Left ventricle myocardium inferior (tissue), 1 donor: ENCODE results near the gene KDM4C. TPM values are rescaled to one million over a fixed set of nuclear protein-coding genes. Genes with fewer than 3 reads are reported as not detected.

Experiments
- DNase-seq: peaks from one replicate; pipeline ENCODE4 v3.0.0-alpha.2; 2020
- H3K27ac ChIP-seq: fragments of 200-600 bp; replicated peaks from 2 replicates; pipeline ENCODE4 v1.8.0; 2021
- H3K27me3 ChIP-seq: fragments of 200-600 bp; 2 replicates; pipeline ENCODE4 v1.8.0; 2021; ENCODE audit warnings: low read depth
- H3K36me3 ChIP-seq: fragments of 200-600 bp; 2 replicates; pipeline ENCODE4 v1.8.0; 2021
- H3K4me1 ChIP-seq: fragments of 200-600 bp; 2 replicates; pipeline ENCODE4 v1.8.0; 2021
- H3K4me3 ChIP-seq: fragments of 200-600 bp; 2 replicates; pipeline ENCODE4 v1.8.0; 2021; ENCODE audit warnings: mild to moderate bottlenecking, moderate library complexity
- H3K9me3 ChIP-seq: fragments of 200-600 bp; replicated peaks from 2 replicates; pipeline ENCODE4 v1.8.0; 2021
- CTCF ChIP-seq: fragments of 200-600 bp; IDR thresholded peaks from 2 replicates; pipeline ENCODE4 v1.8.0; 2021; ENCODE audit warnings: antibody characterized with exemption, mild to moderate bottlenecking, borderline replicate concordance
- intact Hi-C: fragments of 100-400 bp; cut with micrococcal nuclease; formaldehyde crosslinking; loops from one replicate; pipeline ENCODE4 v1.11.0; 2022
- total RNA-seq: library from RNA; stranded (reverse); fragmentation: NEBNext Ultra II Directional; extraction: Animal tissue kit (Norgen Biotek cat#: 25700); gene quantifications from one replicate; pipeline ENCODE4 v1.2.1, GENCODE V29; 2021
- donor health status: DM: no; HTN: yes; CAD: no; lungs with severe emphysema.

The KDM4C gene
- total RNA-seq, 1 donor from 2014 or later, result 14.1 TPM

DNA sequence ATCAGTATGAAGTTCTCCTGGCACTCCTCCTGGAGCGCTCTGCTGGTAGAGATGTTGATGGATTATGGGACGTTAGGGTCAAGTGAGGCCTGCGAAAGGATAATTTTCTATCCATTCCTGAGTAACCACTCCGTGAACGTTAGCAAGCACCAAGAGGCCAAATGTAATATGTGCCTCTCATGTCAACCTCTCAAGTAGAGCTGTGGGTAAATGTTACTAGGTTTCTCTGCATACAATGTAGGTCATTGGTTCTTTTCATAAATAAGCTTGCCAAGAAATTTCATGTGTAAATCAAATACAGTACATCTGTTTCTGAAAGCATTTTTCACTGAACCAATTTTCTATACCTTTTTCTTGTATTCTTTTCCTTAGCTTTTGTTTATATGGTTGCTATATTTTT is 126.3 kb downstream of the KDM4C start:
- TF ChIP-seq CTCF, result no peak
- H3K27ac ChIP-seq, result no peak overlapping the region
- H3K27me3 ChIP-seq, result no peaks in the 10 kb centered on the region
- H3K36me3 ChIP-seq, result peaks cover 6% of the 10 kb centered on the region
- H3K9me3 ChIP-seq, result no peaks in the 10 kb centered on the region
- no peak for DNase-seq
- H3K4me3 ChIP-seq, result no peak overlapping the region
- intact Hi-C loops, result no loop called here
- H3K4me1 ChIP-seq, result no peaks in the 10 kb centered on the region

GRCh38 chr9:6884990-6885389 is 127.2 kb downstream of the KDM4C start:
- no peak overlapping the region for H3K27ac ChIP-seq
- TF ChIP-seq CTCF, result no peak
- no peak for DNase-seq
- intact Hi-C loops, result no loop called here
- H3K4me3 ChIP-seq, result no peak overlapping the region
- H3K9me3 ChIP-seq, result no peaks in the 10 kb centered on the region
- H3K36me3 ChIP-seq, result peaks cover 6% of the 10 kb centered on the region
- H3K27me3 ChIP-seq, result no peaks in the 10 kb centered on the region
- H3K4me1 ChIP-seq, result no peaks in the 10 kb centered on the region

DNA sequence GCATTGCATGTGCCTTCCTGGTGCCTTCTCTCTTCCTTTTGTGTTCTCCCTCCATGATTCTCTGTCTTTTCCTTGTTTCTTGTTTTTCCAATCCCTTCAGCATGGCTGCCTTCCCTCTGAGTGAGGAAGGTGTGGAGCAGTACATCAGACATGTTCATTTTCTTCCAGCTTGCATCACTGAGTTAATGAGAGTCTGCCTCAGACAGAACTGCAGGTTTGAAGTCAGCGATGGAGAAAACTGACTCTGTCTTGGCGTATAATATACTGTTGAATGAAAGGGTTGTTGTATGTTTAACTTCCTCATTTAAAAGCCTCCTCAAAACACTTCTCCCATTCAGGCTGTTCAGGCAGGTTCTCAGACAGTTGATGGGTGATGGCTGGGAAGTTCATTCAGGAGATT is 129.3 kb downstream of the KDM4C start:
- Histone ChIP-seq H3K27ac (no peak overlapping the region), H3K36me3 (peaks cover 6% of the 10 kb centered on the region), H3K9me3 (no peaks in the 10 kb centered on the region), H3K27me3 (no peaks in the 10 kb centered on the region), H3K4me1 (no peaks in the 10 kb centered on the region), H3K4me3 (no peak overlapping the region)
- intact Hi-C loops, result no loop called here
- TF ChIP-seq CTCF, result no peak
- no peak for DNase-seq

GRCh38 chr9:6889868-6890267 is 132.1 kb downstream of the KDM4C start:
- TF ChIP-seq CTCF, result no peak
- intact Hi-C loops, result no loop called here
- no peaks in the 10 kb centered on the region for H3K27me3 ChIP-seq
- H3K9me3 ChIP-seq, result no peaks in the 10 kb centered on the region
- no peak overlapping the region for H3K4me3 ChIP-seq
- no peak overlapping the region for H3K27ac ChIP-seq
- H3K36me3 ChIP-seq, result peaks cover 25% of the 10 kb centered on the region
- no peak for DNase-seq
- no peaks in the 10 kb centered on the region for H3K4me1 ChIP-seq

- Histone ChIP-seq H3K9me3 (no peaks in the 10 kb centered on the region), H3K4me3 (no peak overlapping the region), H3K4me1 (peaks cover 5% of the 10 kb centered on the region), H3K36me3 (peaks cover 19% of the 10 kb centered on the region), H3K27ac (no peak overlapping the region), H3K27me3 (no peaks in the 10 kb centered on the region)
- DNase-seq, result no peak
- TF ChIP-seq CTCF, result no peak
- intact Hi-C loops, result no loop called here
Observed at GRCh38 chr9:6893350-6894131, 135.8 kb downstream of the KDM4C start.
